Sigmoid colon (tissue), 7 donors: ENCODE measurements around the gene WASF3. TPM values are rescaled to one million over a fixed set of nuclear protein-coding genes. Genes with fewer than 3 reads are reported as not detected.

Source experiments
- DNase-seq: peaks from one replicate; pipeline ENCODE4 v3.0.0-alpha.2; 2019
- H3K27ac ChIP-seq, 4 donors: fragments of 200-600 bp; sonication (generic); one replicate each; pipeline ENCODE4 v1.5.1; 2016 to 2019; ENCODE audit warnings: mild to moderate bottlenecking in 1 of 4
- H3K27me3 ChIP-seq, 3 donors: fragments of 200-600 bp; sonication (generic); one replicate each; pipeline ENCODE4 v1.5.1; 2019; ENCODE audit warnings: mild to moderate bottlenecking in 1 of 3
- H3K36me3 ChIP-seq, 4 donors: fragments of 200-600 bp; sonication (generic); one replicate each; pipeline ENCODE4 v1.5.1; 2016 to 2019
- H3K4me1 ChIP-seq, 4 donors: fragments of 200-600 bp; sonication (generic); one replicate each; pipeline ENCODE4 v1.5.1; 2017 to 2019
- H3K4me3 ChIP-seq, 4 donors: fragments of 200-600 bp; sonication (generic); one replicate each; pipeline ENCODE4 v1.5.1; 2017 to 2019; ENCODE audit warnings: mild to moderate bottlenecking in 2 of 4, moderate library complexity in 1 of 4
- H3K9me3 ChIP-seq, 4 donors: fragments of 200-600 bp in 3 of 4; sonication (generic) in 3 of 4; one replicate each; pipeline versions ENCODE4 v1.5.1 to v1.6.1; 2013 to 2019
- CTCF ChIP-seq, 4 experiments: fragments of 450-650 bp in 3 of 4; fragments of 200-600 bp in 1 of 4; IDR thresholded peaks; one replicate each; pipeline ENCODE4 v1.5.1; 2016 to 2019; ENCODE audit warnings: antibody characterized with exemption in 4 of 4, mild to moderate bottlenecking in 3 of 4, moderate library complexity in 2 of 4
- EP300 ChIP-seq, 4 donors: sonication (generic); formaldehyde crosslinking; IDR thresholded peaks; one replicate each; pipeline ENCODE4 v1.6.1; 2017; ENCODE audit warnings: antibody characterized with exemption in 4 of 4
- POLR2A ChIP-seq, 2 donors: fragments of 450-650 bp; IDR thresholded peaks; one replicate each; pipeline ENCODE4 v1.6.1; 2016; ENCODE audit warnings: antibody characterized with exemption in 2 of 2, mild to moderate bottlenecking in 2 of 2, moderate library complexity in 2 of 2
- POLR2AphosphoS5 ChIP-seq, 4 donors: sonication (generic); formaldehyde crosslinking; IDR thresholded peaks; one replicate each; pipeline ENCODE4 v1.6.1; 2017; ENCODE audit warnings: antibody characterized with exemption in 4 of 4
- WGBS, 2 donors: extraction: QIAGEN DNeasy Blood & Tissue Kit; methylation state at CpG; one replicate each; pipeline ENCODE4 v1.1.7; 2013; 5-methylcytosine and 5-hydroxymethylcytosine counted together
- intact Hi-C: fragments of 100-400 bp; cut with DNase I; formaldehyde crosslinking; loops from one replicate; pipeline ENCODE4 v1.15.1; 2023
- polyA plus RNA-seq, 3 donors: library from polyadenylated mRNA; stranded (reverse); fragments of 200-250 nt; gene quantifications; one replicate each; pipeline ENCODE4 v1.2.3, GENCODE V29; 2013
- total RNA-seq, 4 donors: library from RNA; depleted of rRNA; stranded (reverse); fragments of >200 nt; gene quantifications; one replicate each; pipeline ENCODE4 v1.1.0, GENCODE V29; 2016
- donor health status: healthy with polysubstance abuse.
- donor health status: Bipolar disorder and iron deficiency.
- donor health status: healthy.

WASF3 gene
- total and polyA plus RNA-seq, 7 donors: 0.92 to 17.1 (median 12.4) TPM

- Histone ChIP-seq H3K4me1 (no peaks in the 10 kb centered on the region), H3K27me3 (no peaks in the 10 kb centered on the region), H3K4me3 (no peak overlapping the region), H3K36me3 (peaks cover 3 to 32% (median 6%) of the 10 kb centered on the region in 4 donors), H3K27ac (no peak overlapping the region), H3K9me3 (no peaks in the 10 kb centered on the region)
- intact Hi-C loops: no loop called here
- WGBS, 2 donors: 91% methylated on average over 5 of the region's 5 CpGs
- no peak for TF ChIP-seq POLR2A (IDR thresholded peaks at IDR 0.05)
- no peak for TF ChIP-seq CTCF (IDR thresholded peaks at IDR 0.05)
- TF ChIP-seq POLR2AphosphoS5 (IDR thresholded peaks at IDR 0.05): no peak
- no peak for TF ChIP-seq EP300 (IDR thresholded peaks at IDR 0.05)
- DNase-seq: no peak
These were observed 122.1 kb downstream of the WASF3 start for GRCh38 chr13:26679411-26680122.

- Histone ChIP-seq H3K27me3 (no peaks in the 10 kb centered on the region), H3K4me3 (no peak overlapping the region), H3K4me1 (no peaks in the 10 kb centered on the region), H3K36me3 (peaks cover 3 to 35% (median 6%) of the 10 kb centered on the region in 4 donors), H3K9me3 (no peaks in the 10 kb centered on the region), H3K27ac (no peak overlapping the region)
- TF ChIP-seq CTCF (IDR thresholded peaks at IDR 0.05): no peak
- no peak for TF ChIP-seq EP300 (IDR thresholded peaks at IDR 0.05)
- no peak for TF ChIP-seq POLR2AphosphoS5 (IDR thresholded peaks at IDR 0.05)
- TF ChIP-seq POLR2A (IDR thresholded peaks at IDR 0.05): no peak
- WGBS, 2 donors: 66 to 73% methylated on average over 9 of the region's 9 CpGs
- intact Hi-C loops: no loop called here
- DNase-seq: no peak
These were observed 122.6 kb downstream of the WASF3 start for GRCh38 chr13:26680123-26680450.

- no peaks in the 10 kb centered on the region for H3K9me3 ChIP-seq
- peaks cover 4 to 40% (median 8%) of the 10 kb centered on the region in 4 donors for H3K36me3 ChIP-seq
- H3K4me1 ChIP-seq: no peaks in the 10 kb centered on the region
- H3K4me3 ChIP-seq: no peak overlapping the region
- WGBS, 2 donors: 62 to 73% methylated on average over 5 of the region's 5 CpGs
- DNase-seq: no peak
- H3K27ac ChIP-seq: no peak overlapping the region
- no peaks in the 10 kb centered on the region for H3K27me3 ChIP-seq
- TF ChIP-seq POLR2A (IDR thresholded peaks at IDR 0.05) (no peak), POLR2AphosphoS5 (IDR thresholded peaks at IDR 0.05) (no peak), CTCF (IDR thresholded peaks at IDR 0.05) (no peak), EP300 (IDR thresholded peaks at IDR 0.05) (no peak)
- intact Hi-C loops: no loop called here
These were observed 123.1 kb downstream of the WASF3 start for GRCh38 chr13:26680572-26680971.

- Histone ChIP-seq H3K27ac (no peak overlapping the region), H3K4me3 (no peak overlapping the region), H3K9me3 (no peaks in the 10 kb centered on the region), H3K4me1 (no peaks in the 10 kb centered on the region), H3K36me3 (peaks cover 5 to 45% (median 11%) of the 10 kb centered on the region in 4 donors), H3K27me3 (no peaks in the 10 kb centered on the region)
- WGBS, 2 donors: 90 to 91% methylated on average over 15 of the region's 15 CpGs
- intact Hi-C loops: no loop called here
- DNase-seq: no peak
- no peak for TF ChIP-seq EP300 (IDR thresholded peaks at IDR 0.05)
- TF ChIP-seq POLR2A (IDR thresholded peaks at IDR 0.05): no peak
- TF ChIP-seq POLR2AphosphoS5 (IDR thresholded peaks at IDR 0.05): no peak
- no peak for TF ChIP-seq CTCF (IDR thresholded peaks at IDR 0.05)
These were observed 123.6 kb downstream of the WASF3 start for GRCh38 chr13:26681036-26681435.

GRCh38 chr13:26682606-26683005 is 125.1 kb downstream of the WASF3 start:
- no peak for TF ChIP-seq CTCF (IDR thresholded peaks at IDR 0.05)
- no peak for TF ChIP-seq POLR2AphosphoS5 (IDR thresholded peaks at IDR 0.05)
- TF ChIP-seq POLR2A (IDR thresholded peaks at IDR 0.05): no peak
- TF ChIP-seq EP300 (IDR thresholded peaks at IDR 0.05): no peak
- H3K9me3 ChIP-seq: no peaks in the 10 kb centered on the region
- H3K27ac ChIP-seq: no peak overlapping the region
- intact Hi-C loops: no loop called here
- H3K36me3 ChIP-seq: peaks cover 5 to 58% (median 15%) of the 10 kb centered on the region in 4 donors
- no peaks in the 10 kb centered on the region for H3K27me3 ChIP-seq
- DNase-seq: no peak
- 94% methylated on average over 19 of the region's 19 CpGs for WGBS, 2 donors
- no peaks in the 10 kb centered on the region for H3K4me1 ChIP-seq
- H3K4me3 ChIP-seq: no peak overlapping the region
